K562 (cell line): ENCODE measurements around the gene TTBK2. TPM values are rescaled to one million over a fixed set of nuclear protein-coding genes. Genes with fewer than 3 reads are reported as not detected.
"Not testable (repeated sequence)": the region's sequence is repeated elsewhere in the genome, so short reads cannot be mapped to it uniquely, and the experiment has no call there.

Source experiments
- ATAC-seq: fragments of 200-7000 bp; cut with Tn5 transposase; 3 replicates; pipeline ENCODE4 v1.9.1; 2020; ENCODE audit warnings: moderate library complexity
- BruUV-seq: library from RNA; stranded (reverse); fragments of 400-500 nt; replicated peaks from 2 replicates; lab custom pipeline; 2021; lab: Mats Ljungman, UMichigan
- CTCF ChIA-PET: fragments of 300-600 bp; formaldehyde crosslinking; extraction: SDS; loops from one replicate; lab custom pipeline; 2021; ENCODE audit warnings: low intra/inter-chr PET ratio; lab: Yijun Ruan, JAX
- POLR2A ChIA-PET: fragments of 300-600, 350-650 bp; sonication (Branson Sonifier 250); formaldehyde crosslinking; extraction: SDS; loops from one replicate; lab custom pipeline; 2021; ENCODE audit warnings: antibody characterized with exemption, inconsistent platforms; lab: Yijun Ruan, JAX
- DNase-seq, 4 experiments: peaks; one replicate each; pipeline versions ENCODE4 v3.0.0 to v3.0.0-alpha.2; 2011 to 2018; ENCODE audit warnings: low spot score in 3 of 4, mixed read lengths in 3 of 4; ENCODE audit errors: extremely low read depth in 1 of 4
- FAIRE-seq: peaks from 2 replicates; lab custom pipeline; 2011; peaks lifted over from hg19 to GRCh38; lab: Jason Lieb, UNC
- H2AFZ ChIP-seq: 2 replicates; pipeline ENCODE4 v1.6.0; 2011; ENCODE audit warnings: low read depth, low read length, control low read depth, inconsistent platforms
- H3K27ac ChIP-seq: fragments of 200-600 bp; 3 replicates; pipeline ENCODE4 v1.8.0; 2011; ENCODE audit warnings: low read depth, mild to moderate bottlenecking, control low read depth, inconsistent platforms, low read length, moderate library complexity, mixed read lengths; ENCODE audit errors: extremely low read depth
- H3K27me3 ChIP-seq, 2 experiments: fragments of 300-600 bp in 1 of 2; 2 replicates in 1 of 2; 3 replicates in 1 of 2; pipeline versions ENCODE4 v1.6.0 to v1.8.0; 2011; ENCODE audit warnings: inconsistent platforms in 2 of 2, low read length in 2 of 2, mild to moderate bottlenecking in 1 of 2, mixed read lengths in 1 of 2, moderate library complexity in 1 of 2; ENCODE audit not compliant: control insufficient read depth in 2 of 2, insufficient read depth in 2 of 2
- H3K36me3 ChIP-seq: fragments of 300-600 bp; 3 replicates; pipeline ENCODE4 v1.8.0; 2011; ENCODE audit warnings: mild to moderate bottlenecking, low read length, inconsistent platforms; ENCODE audit not compliant: control insufficient read depth, insufficient read depth
- H3K4me1 ChIP-seq, 2 experiments: fragments of 200-600 bp in 1 of 2; replicated peaks in 1 of 2; 2 replicates in 1 of 2; 3 replicates in 1 of 2; pipeline versions ENCODE4 v1.5.1 to v1.8.0; 2011; ENCODE audit warnings: inconsistent platforms in 2 of 2, low read length in 2 of 2, mild to moderate bottlenecking in 1 of 2, mixed read lengths in 1 of 2, moderate library complexity in 1 of 2; ENCODE audit not compliant: control insufficient read depth in 2 of 2, insufficient read depth in 2 of 2
- H3K4me2 ChIP-seq: 2 replicates; pipeline ENCODE4 v1.6.1; 2011; ENCODE audit warnings: low read length, control low read depth, inconsistent platforms, mixed read lengths; ENCODE audit not compliant: insufficient read depth
- H3K4me3 ChIP-seq: fragments of 200-600 bp; sonication (generic), shearing (Covaris generic); 2 replicates; pipeline ENCODE4 v1.5.1; 2016; ENCODE audit warnings: control low read depth, inconsistent platforms
- H3K79me2 ChIP-seq: fragments of 200-600 bp; 3 replicates; pipeline ENCODE4 v1.8.0; 2011; ENCODE audit warnings: low read length, inconsistent platforms; ENCODE audit not compliant: control insufficient read depth, insufficient read depth
- H3K9ac ChIP-seq, 2 experiments: 2 replicates each; pipeline versions ENCODE4 v1.6.0 to v1.6.1; 2011; ENCODE audit warnings: low read depth in 2 of 2, low read length in 2 of 2, control low read depth in 1 of 2, inconsistent platforms in 1 of 2, mild to moderate bottlenecking in 1 of 2, mixed read lengths in 1 of 2; ENCODE audit not compliant: insufficient read depth in 1 of 2
- H3K9me1 ChIP-seq: one replicate; pipeline ENCODE4 v1.6.0; 2011; ENCODE audit warnings: inconsistent platforms, mild to moderate bottlenecking, low read length, moderate library complexity; ENCODE audit not compliant: control insufficient read depth, insufficient read depth
- H3K9me3 ChIP-seq: replicated peaks from 2 replicates; pipeline ENCODE4 v1.5.1; 2011; ENCODE audit warnings: low read depth, low read length, inconsistent platforms; ENCODE audit not compliant: control insufficient read depth, insufficient read depth
- H4K20me1 ChIP-seq: replicated peaks from 2 replicates; pipeline ENCODE4 v1.6.1; 2011; ENCODE audit warnings: low read length, inconsistent platforms, mixed read lengths; ENCODE audit not compliant: control insufficient read depth, insufficient read depth
- ATF2 ChIP-seq: sonication (generic); formaldehyde crosslinking; IDR thresholded peaks from 2 replicates; pipeline ENCODE4 v1.8.1; 2022; ENCODE audit warnings: missing genetic modification reagents
- BCOR ChIP-seq: fragments of 450-650 bp; IDR thresholded peaks from 2 replicates; pipeline ENCODE4 v1.6.1; 2016
- FOXJ2 ChIP-seq: fragments of 200-800 bp; sonication (Bioruptor generic); IDR thresholded peaks from 2 replicates; pipeline ENCODE4 v1.6.1; 2016; ENCODE audit warnings: missing genetic modification characterization, missing compliant biosample characterization
- HDAC8 ChIP-seq: fragments of 450-650 bp; IDR thresholded peaks from 2 replicates; pipeline ENCODE4 v1.6.1; 2016; ENCODE audit warnings: mild to moderate bottlenecking, missing genetic modification characterization, moderate library complexity, missing compliant biosample characterization
- MYBL2 ChIP-seq, 2 experiments: fragments of 450-650 bp in 1 of 2; sonication (generic) in 1 of 2; formaldehyde crosslinking in 1 of 2; IDR thresholded peaks; 2 replicates each; pipeline versions ENCODE4 v1.6.1 to v1.8.1; 2017 to 2022; ENCODE audit warnings: borderline replicate concordance in 1 of 2, inconsistent platforms in 1 of 2, low read depth in 1 of 2, mild to moderate bottlenecking in 1 of 2, missing genetic modification reagents in 1 of 2, moderate library complexity in 1 of 2
- MYC ChIP-seq, 2 experiments: fragments of 250-450 bp in 1 of 2; sonication (Bioruptor Pico) in 1 of 2; IDR thresholded peaks; 2 replicates each; pipeline versions ENCODE4 v1.5.1 to v1.6.1; 2012 to 2021; ENCODE audit warnings: low read depth in 2 of 2, borderline replicate concordance in 1 of 2, improper control_type of control experiment in 1 of 2, low read length in 1 of 2, mild to moderate bottlenecking in 1 of 2, moderate library complexity in 1 of 2
- PML ChIP-seq: IDR thresholded peaks from 2 replicates; pipeline ENCODE4 v1.6.1; 2012; ENCODE audit warnings: low read length, inconsistent platforms
- TBL1XR1 ChIP-seq, 2 experiments: IDR thresholded peaks; 2 replicates each; pipeline ENCODE4 v1.6.1; 2012; ENCODE audit warnings: improper control_type of control experiment in 2 of 2, low read length in 2 of 2, mild to moderate bottlenecking in 1 of 2
- THRAP3 ChIP-seq: fragments of 450-650 bp; IDR thresholded peaks from 2 replicates; pipeline ENCODE4 v1.6.1; 2016; ENCODE audit warnings: mild to moderate bottlenecking, inconsistent platforms, borderline replicate concordance
- ZNF224 ChIP-seq: sonication (generic); formaldehyde crosslinking; IDR thresholded peaks from 2 replicates; pipeline ENCODE4 v1.8.0; 2022; ENCODE audit warnings: mild to moderate bottlenecking, missing genetic modification reagents
- ZNF282 ChIP-seq: sonication (generic); formaldehyde crosslinking; IDR thresholded peaks from 2 replicates; pipeline ENCODE4 v1.8.1; 2023; ENCODE audit warnings: missing genetic modification reagents
- ZNF511 ChIP-seq: sonication (generic); formaldehyde crosslinking; IDR thresholded peaks from 2 replicates; pipeline ENCODE4 v1.8.0; 2022; ENCODE audit warnings: mild to moderate bottlenecking, missing genetic modification reagents
- WGBS: fragments of 100-300 bp; shearing (Covaris generic); methylation state at CpG from one replicate; pipeline ENCODE4 v1.1.6; 2016; ENCODE audit warnings: low coverage, mixed read lengths; ENCODE audit not compliant: insufficient coverage; ENCODE audit errors: missing lambda C conversion rate; 5-methylcytosine and 5-hydroxymethylcytosine counted together
- in situ Hi-C: fragments of 300-500 bp; cut with MboI; formaldehyde crosslinking; loops from 4 replicates; pipeline ENCODE4 v1.15.0; 2018; ENCODE audit warnings: inconsistent platforms, mixed read lengths
- intact Hi-C: fragments of 100-400 bp; cut with micrococcal nuclease; formaldehyde crosslinking; loops from 2 replicates; pipeline ENCODE4 v1.14.2; 2022
- polyA plus RNA-seq, 8 experiments: library from polyadenylated mRNA; depleted of rRNA in 4 of 8; stranded (reverse) in 5 of 8; unstranded in 3 of 8; fragments of >200 nt; fragmentation: Nextera tagmentation in 2 of 8; fragmentation: Illumina TruSeq in 1 of 8; extraction: Ambion mirVana in 2 of 8; extraction: Trizol in 1 of 8; gene quantifications; 2 replicates each; pipeline versions ENCODE4 v1.2.1 to v1.2.3, GENCODE V29; 2011 to 2014; ENCODE audit warnings: inconsistent platforms in 1 of 8, missing spikeins in 1 of 8
- total RNA-seq, 7 experiments: library from RNA; depleted of rRNA in 6 of 7; stranded (reverse); fragments of >200 nt in 6 of 7; fragmentation: Illumina TruSeq in 2 of 7; extraction: Trizol in 2 of 7; gene quantifications; 2 replicates each; pipeline versions ENCODE4 v1.2.1 to v1.2.3, GENCODE V29; 2011 to 2021; ENCODE audit warnings: low replicate concordance in 1 of 7

Gene TTBK2
- total and polyA plus RNA-seq, 9 of the 15 experiments (the other 6 are each of a cell fraction or from before 2014, with no cell fraction given): 0.89 to 8.0 (median 4.8) TPM

GRCh38 chr15:42948898-42949297 is 28.3 kb upstream of the TTBK2 start:
- FAIRE-seq, H2AFZ ChIP-seq, H3K9me3 ChIP-seq, H3K9me1 ChIP-seq, BruUV-seq, H3K4me1 ChIP-seq, POLR2A ChIA-PET, H3K27me3 ChIP-seq, intact Hi-C loops, H3K79me2 ChIP-seq, H3K9ac ChIP-seq, H3K27ac ChIP-seq, H3K4me2 ChIP-seq, ATAC-seq, H4K20me1 ChIP-seq, CTCF ChIA-PET, in situ Hi-C loops, H3K4me3 ChIP-seq, DNase-seq: not testable (repeated sequence)
- 100% methylated on average over 2 of the region's 3 CpGs for WGBS
- peaks cover 66% of the 10 kb centered on the region for H3K36me3 ChIP-seq
- peak; percentile 58 for TF ChIP-seq BCOR

- ChIA-PET CTCF (interaction anchor here (0.7 kb wide), 1 partner anchor 236 kb away, joined by 4 read pairs; no protein-coding TSS in a partner anchor), POLR2A (interaction anchor here (0.6 to 0.7 kb wide), 2 partner anchors 139 to 209 kb away, joined by 3 read pairs; no protein-coding TSS in a partner anchor)
- Histone ChIP-seq H3K79me2 (no peaks in the 10 kb centered on the region), H2AFZ (no peak overlapping the region), H3K4me2 (no peak overlapping the region), H3K27ac (no peak overlapping the region), H3K4me1 (no peaks in the 10 kb centered on the region), H3K9me1 (no peaks in the 10 kb centered on the region), H4K20me1 (no peaks in the 10 kb centered on the region), H3K27me3 (no peaks in the 10 kb centered on the region), H3K4me3 (no peak overlapping the region), H3K9me3 (no peaks in the 10 kb centered on the region), H3K9ac (no peak overlapping the region), H3K36me3 (peaks cover 22% of the 10 kb centered on the region; the same call in 1 of the 3 replicates)
- TF ChIP-seq ZNF282 (CRISPR knock-in tag): no peak
- no peak for TF ChIP-seq HDAC8
- no peak for TF ChIP-seq TBL1XR1 (IDR thresholded peaks at IDR 0.05; ENCODE audit: low read length in 2 of 2)
- TF ChIP-seq MYBL2 (IDR thresholded peaks at IDR 0.05; ENCODE audit: low read depth): no peak
- TF ChIP-seq MYBL2 (CRISPR knock-in tag; IDR thresholded peaks at IDR 0.05; ENCODE audit: borderline replicate concordance): no peak
- TF ChIP-seq ZNF511 (CRISPR knock-in tag): no peak
- no peak for TF ChIP-seq ZNF224 (CRISPR knock-in tag)
- TF ChIP-seq ATF2: no peak
- no peak for TF ChIP-seq PML
- no peak for TF ChIP-seq FOXJ2 (tag)
- no peak for TF ChIP-seq MYC (IDR thresholded peaks at IDR 0.05; ENCODE audit: low read depth, low read length)
- no peak for TF ChIP-seq MYC (CRISPR knock-in tag; IDR thresholded peaks at IDR 0.05; ENCODE audit: borderline replicate concordance, low read depth)
- TF ChIP-seq THRAP3: no peak
- no peak for DNase-seq
- no TSS peak for BruUV-seq
- ATAC-seq: no peak
- WGBS: 89% methylated on average over 1 of the region's 1 CpG
- in situ Hi-C loops (no loop called here), intact Hi-C loops (no loop called here)
- FAIRE-seq: no peak
These were observed 19.9 kb upstream of the TTBK2 start for GRCh38 chr15:42940527-42940926.
